Measurements from ENCODE around the gene EDDM3A. TPM values are rescaled to one million over a fixed set of nuclear protein-coding genes. Genes with fewer than 3 reads are reported as not detected.

EDDM3A gene
- total and polyA plus RNA-seq, 2 experiments from 2014 or later: not detected

DNA sequence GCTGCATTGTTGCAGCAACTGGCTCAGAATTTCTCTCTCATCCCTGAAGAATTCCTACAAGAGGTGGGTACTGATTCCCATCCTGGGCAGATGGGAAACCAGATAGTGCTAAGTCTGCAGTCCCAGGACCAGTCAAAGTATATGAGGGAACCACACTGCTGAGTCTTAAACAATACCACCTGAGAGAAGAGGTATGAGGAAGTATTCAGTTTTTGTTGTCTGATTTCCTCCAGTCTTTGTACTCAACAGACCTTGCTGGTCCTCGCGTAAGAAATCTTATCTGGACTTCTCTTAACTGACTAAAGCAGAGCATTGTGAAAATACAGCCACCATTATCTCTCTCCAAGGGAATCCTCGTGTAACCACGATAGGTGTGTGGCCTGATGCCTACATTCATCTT lies 3.6 kb upstream of the EDDM3A start:
- Histone ChIP-seq H3K4me3 (no peak overlapping the region), H3K9me2 (ENCODE audit: insufficient read depth) (no peaks in the 10 kb centered on the region), H3K4me2 (ENCODE audit: unreplicated experiment) (no peak overlapping the region), H3K9ac (no peak overlapping the region), H3F3A (ENCODE audit: insufficient read depth) (no peaks in the 10 kb centered on the region), H3K79me2 (ENCODE audit: insufficient read depth) (no peaks in the 10 kb centered on the region), H3K27ac (no peak overlapping the region), H3K4me1 (ENCODE audit: insufficient read depth) (no peaks in the 10 kb centered on the region), H2AFZ (no peak overlapping the region), H4K20me1 (ENCODE audit: insufficient read depth) (no peaks in the 10 kb centered on the region), H3K9me3 (ENCODE audit: low read depth) (no peaks in the 10 kb centered on the region), H3K36me3 (ENCODE audit: low read depth) (no peaks in the 10 kb centered on the region), H3K27me3 (replicated peaks; ENCODE audit: insufficient read depth) (no peaks in the 10 kb centered on the region)
- WGBS, 2 experiments (ENCODE audit: low coverage in 1 of 2, low lambda C conversion rate in 2 of 2, missing lambda C conversion rate in 2 of 2): 54 to 63% methylated on average over 4 of the region's 4 CpGs
- in situ Hi-C loops (cut with MboI): no loop called here
- no peak for DNase-seq
- TF ChIP-seq EZH2 (IDR thresholded peaks at IDR 0.05; ENCODE audit: insufficient read depth, poor library complexity, severe bottlenecking) (no peak), EZH2phosphoT487 (IDR thresholded peaks at IDR 0.05; ENCODE audit: insufficient read depth, low read depth) (no peak)

DNA sequence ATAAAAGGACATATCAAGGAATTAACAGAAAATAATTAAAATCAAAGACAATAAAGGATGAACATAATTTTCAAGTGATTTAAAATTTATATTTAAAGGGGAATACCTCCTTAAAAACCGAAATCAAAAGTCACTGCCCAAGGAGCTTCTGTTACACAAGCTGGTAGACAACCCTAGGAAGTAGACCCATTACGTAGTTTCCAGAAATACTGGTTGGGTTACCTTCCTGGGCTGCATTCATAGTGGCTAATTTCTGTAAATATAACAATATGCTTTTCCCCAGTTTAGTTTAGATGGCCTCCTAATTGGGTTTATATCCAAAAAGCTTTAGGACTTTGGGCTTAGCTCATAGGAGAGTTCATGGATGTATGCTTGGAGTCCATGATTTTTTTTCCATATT lies 2.1 kb upstream of the EDDM3A start:
- Histone ChIP-seq H3K27me3 (replicated peaks; ENCODE audit: insufficient read depth) (no peaks in the 10 kb centered on the region), H3K4me2 (ENCODE audit: unreplicated experiment) (no peak overlapping the region), H3K4me1 (ENCODE audit: insufficient read depth) (no peaks in the 10 kb centered on the region), H3K9me3 (ENCODE audit: low read depth) (no peaks in the 10 kb centered on the region), H3K79me2 (ENCODE audit: insufficient read depth) (no peaks in the 10 kb centered on the region), H3F3A (ENCODE audit: insufficient read depth) (no peaks in the 10 kb centered on the region), H2AFZ (no peak overlapping the region), H3K9ac (no peak overlapping the region), H3K36me3 (ENCODE audit: low read depth) (no peaks in the 10 kb centered on the region), H3K4me3 (no peak overlapping the region), H3K27ac (no peak overlapping the region), H3K9me2 (ENCODE audit: insufficient read depth) (no peaks in the 10 kb centered on the region), H4K20me1 (ENCODE audit: insufficient read depth) (no peaks in the 10 kb centered on the region)
- no peak for DNase-seq
- WGBS, 2 experiments (ENCODE audit: low coverage in 1 of 2, low lambda C conversion rate in 2 of 2, missing lambda C conversion rate in 2 of 2): 19 to 22% methylated on average over 2 of the region's 2 CpGs
- TF ChIP-seq EZH2 (IDR thresholded peaks at IDR 0.05; ENCODE audit: insufficient read depth, poor library complexity, severe bottlenecking): no peak
- no peak for TF ChIP-seq EZH2phosphoT487 (IDR thresholded peaks at IDR 0.05; ENCODE audit: insufficient read depth, low read depth)
- in situ Hi-C loops (cut with MboI): no loop called here

DNA sequence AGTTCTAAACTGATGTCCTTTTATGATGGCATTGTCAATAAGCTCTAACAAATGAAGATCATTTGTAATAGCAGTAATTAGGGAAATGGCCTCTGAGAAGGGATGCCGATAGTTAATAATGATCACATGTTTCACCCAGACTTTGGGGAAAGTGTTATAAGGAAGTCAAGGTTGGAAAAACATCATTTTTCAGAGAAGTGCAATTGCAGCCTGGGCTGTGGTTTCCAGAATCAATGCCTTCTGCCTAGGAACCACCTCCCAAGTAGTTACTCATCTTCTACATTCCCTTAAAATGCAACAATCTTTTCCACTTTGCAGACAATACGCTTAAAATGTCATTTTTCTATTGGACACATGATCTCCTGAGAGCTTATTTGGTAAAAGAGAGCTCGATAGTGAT lies 879 bp downstream of the EDDM3A start:
- Histone ChIP-seq H3K9me2 (ENCODE audit: insufficient read depth) (no peaks in the 10 kb centered on the region), H3K4me2 (ENCODE audit: unreplicated experiment) (no peak overlapping the region), H3K4me3 (no peak overlapping the region), H3K27ac (no peak overlapping the region), H3K4me1 (ENCODE audit: insufficient read depth) (no peaks in the 10 kb centered on the region), H3K79me2 (ENCODE audit: insufficient read depth) (no peaks in the 10 kb centered on the region), H2AFZ (no peak overlapping the region), H3K9ac (no peak overlapping the region), H3K9me3 (ENCODE audit: low read depth) (no peaks in the 10 kb centered on the region), H3K36me3 (ENCODE audit: low read depth) (no peaks in the 10 kb centered on the region), H3K27me3 (replicated peaks; ENCODE audit: insufficient read depth) (no peaks in the 10 kb centered on the region), H4K20me1 (ENCODE audit: insufficient read depth) (no peaks in the 10 kb centered on the region), H3F3A (ENCODE audit: insufficient read depth) (no peaks in the 10 kb centered on the region)
- WGBS, 2 experiments (ENCODE audit: low coverage in 1 of 2, low lambda C conversion rate in 2 of 2, missing lambda C conversion rate in 2 of 2): 29 to 40% methylated on average over 3 of the region's 3 CpGs
- TF ChIP-seq EZH2phosphoT487 (IDR thresholded peaks at IDR 0.05; ENCODE audit: insufficient read depth, low read depth): no peak
- in situ Hi-C loops (cut with MboI): no loop called here
- DNase-seq: no peak

DNA sequence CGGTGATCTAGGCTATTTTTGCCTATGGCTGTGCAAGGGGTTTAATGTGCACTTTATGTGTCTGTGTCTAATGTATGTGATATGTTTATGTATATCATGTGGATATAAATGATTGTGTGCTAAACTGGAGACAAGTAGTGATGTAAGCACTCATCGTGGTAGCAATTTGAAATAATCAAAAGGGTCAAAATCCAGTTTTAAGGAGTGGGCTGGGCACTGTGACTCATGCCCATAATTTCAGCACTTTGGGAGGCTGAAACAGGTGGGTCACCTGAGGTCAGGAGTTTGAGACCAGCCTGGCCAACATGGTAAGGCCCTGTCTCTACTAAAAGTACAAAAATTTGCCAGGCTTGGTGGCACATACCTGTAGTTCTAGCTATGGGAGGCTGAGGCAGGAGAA lies 2.8 kb downstream of the EDDM3A start:
- Histone ChIP-seq H3K4me1 (ENCODE audit: insufficient read depth) (no peaks in the 10 kb centered on the region), H3K27me3 (replicated peaks; ENCODE audit: insufficient read depth) (no peaks in the 10 kb centered on the region), H3K79me2 (ENCODE audit: insufficient read depth) (no peaks in the 10 kb centered on the region), H3F3A (ENCODE audit: insufficient read depth) (no peaks in the 10 kb centered on the region), H4K20me1 (ENCODE audit: insufficient read depth) (no peaks in the 10 kb centered on the region), H3K9me3 (ENCODE audit: low read depth) (no peaks in the 10 kb centered on the region), H3K9ac (no peak overlapping the region), H2AFZ (no peak overlapping the region), H3K9me2 (ENCODE audit: insufficient read depth) (no peaks in the 10 kb centered on the region), H3K36me3 (ENCODE audit: low read depth) (no peaks in the 10 kb centered on the region), H3K4me3 (no peak overlapping the region), H3K27ac (no peak overlapping the region), H3K4me2 (ENCODE audit: unreplicated experiment) (no peak overlapping the region)
- DNase-seq: no peak
- WGBS, 2 experiments (ENCODE audit: low coverage in 1 of 2, low lambda C conversion rate in 2 of 2, missing lambda C conversion rate in 2 of 2): 19 to 25% methylated on average over 2 of the region's 2 CpGs
- TF ChIP-seq EZH2 (IDR thresholded peaks at IDR 0.05; ENCODE audit: insufficient read depth, poor library complexity, severe bottlenecking) (no peak), EZH2phosphoT487 (IDR thresholded peaks at IDR 0.05; ENCODE audit: insufficient read depth, low read depth) (no peak)
- in situ Hi-C loops (cut with MboI): no loop called here

DNA sequence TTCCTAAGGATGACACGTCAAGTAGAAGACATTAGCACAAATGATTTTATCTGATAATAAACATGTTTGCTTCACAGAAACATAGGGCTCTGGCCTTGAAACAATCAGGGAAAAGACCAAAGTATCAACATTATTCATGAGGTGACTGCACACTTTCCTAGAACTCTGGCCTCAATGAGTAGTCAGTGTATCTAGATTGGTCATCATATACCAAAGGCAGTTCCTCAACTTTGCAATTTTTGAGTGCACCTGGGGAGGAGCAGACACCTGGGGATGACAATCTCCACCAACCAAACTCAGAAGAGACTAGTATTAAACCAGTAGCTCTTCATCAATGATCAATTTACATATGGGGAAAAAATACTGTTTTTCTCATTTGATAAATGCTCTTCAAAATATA lies 4.5 kb downstream of the EDDM3A start:
- TF ChIP-seq EZH2 (IDR thresholded peaks at IDR 0.05; ENCODE audit: insufficient read depth, poor library complexity, severe bottlenecking) (no peak), EZH2phosphoT487 (IDR thresholded peaks at IDR 0.05; ENCODE audit: insufficient read depth, low read depth) (no peak)
- no peaks in the 10 kb centered on the region for H3K9me2 ChIP-seq (ENCODE audit: insufficient read depth)
- H3K27ac ChIP-seq: no peak overlapping the region
- H4K20me1 ChIP-seq (ENCODE audit: insufficient read depth): no peaks in the 10 kb centered on the region
- no peak overlapping the region for H3K4me2 ChIP-seq (ENCODE audit: unreplicated experiment)
- H3K9ac ChIP-seq: no peak overlapping the region
- no peaks in the 10 kb centered on the region for H3F3A ChIP-seq (ENCODE audit: insufficient read depth)
- H3K9me3 ChIP-seq (ENCODE audit: low read depth): no peaks in the 10 kb centered on the region
- in situ Hi-C loops (cut with MboI): no loop called here
- H3K27me3 ChIP-seq (replicated peaks; ENCODE audit: insufficient read depth): no peaks in the 10 kb centered on the region
- DNase-seq: no peak
- H3K36me3 ChIP-seq (ENCODE audit: low read depth): no peaks in the 10 kb centered on the region
- H3K4me3 ChIP-seq: no peak overlapping the region
- no peaks in the 10 kb centered on the region for H3K79me2 ChIP-seq (ENCODE audit: insufficient read depth)
- 3 to 18% methylated on average over 1 of the region's 1 CpG for WGBS, 2 experiments (ENCODE audit: low coverage in 1 of 2, low lambda C conversion rate in 2 of 2, missing lambda C conversion rate in 2 of 2)
- H2AFZ ChIP-seq: no peak overlapping the region
- no peaks in the 10 kb centered on the region for H3K4me1 ChIP-seq (ENCODE audit: insufficient read depth)
